AML-193 (cell line): Measurements from ENCODE around the gene CABLES1.
A peak's percentile ranks its signal among the peaks of the same experiment; 100 is the strongest.

Experiments used
- DNase-seq, 2 experiments: peaks; one replicate each; lab custom pipeline; 2025; lab: John Stamatoyannopoulos, UW

Gene CABLES1

GRCh38 chr18:23223641-23224040, 88.4 kb downstream of the CABLES1 start:
- DNase-seq: no peak

GRCh38 chr18:23225503-23225902, 90.2 kb downstream of the CABLES1 start:
- DNase-seq: no peak

GRCh38 chr18:23226391-23226790, 91.1 kb downstream of the CABLES1 start:
- DNase-seq: no peak

- no peak for DNase-seq
Observed at GRCh38 chr18:23226930-23227725, 91.8 kb downstream of the CABLES1 start.

- DNase-seq: no peak
Observed at GRCh38 chr18:23227726-23228070, 92.4 kb downstream of the CABLES1 start.

GRCh38 chr18:23228102-23229061, 93.1 kb downstream of the CABLES1 start:
- no peak for DNase-seq

GRCh38 chr18:23229472-23229871, 94.2 kb downstream of the CABLES1 start:
- DNase-seq: no peak

GRCh38 chr18:23230686-23231085, 95.4 kb downstream of the CABLES1 start:
- no peak for DNase-seq

- peak; percentile 77 to 79 for DNase-seq
Observed at GRCh38 chr18:23231340-23232021, 96.2 kb downstream of the CABLES1 start.

- DNase-seq: no peak
Observed at GRCh38 chr18:23232331-23232730, 97.0 kb downstream of the CABLES1 start.

GRCh38 chr18:23234619-23235018, 99.3 kb downstream of the CABLES1 start:
- no peak for DNase-seq

- DNase-seq: no peak
Observed at GRCh38 chr18:23235336-23235735, 100.1 kb downstream of the CABLES1 start.

GRCh38 chr18:23235860-23236259, 100.6 kb downstream of the CABLES1 start:
- DNase-seq: no peak

- DNase-seq: no peak
Observed at GRCh38 chr18:23236876-23237468, 101.7 kb downstream of the CABLES1 start.

- no peak for DNase-seq
Observed at GRCh38 chr18:23237524-23238151, 102.4 kb downstream of the CABLES1 start.

- no peak for DNase-seq
Observed at GRCh38 chr18:23238152-23238531, 102.9 kb downstream of the CABLES1 start.

- DNase-seq: no peak
Observed at GRCh38 chr18:23238651-23239349, 103.5 kb downstream of the CABLES1 start.

GRCh38 chr18:23239350-23239692, 104.0 kb downstream of the CABLES1 start:
- DNase-seq: no peak

- DNase-seq: no peak
Observed at GRCh38 chr18:23239885-23240608, 104.8 kb downstream of the CABLES1 start.

- DNase-seq: no peak
Observed at GRCh38 chr18:23240609-23240930, 105.3 kb downstream of the CABLES1 start.
